HK-2 (cell line): Measurements from ENCODE around the gene NADK.
"Not testable (repeated sequence)": the region's sequence is repeated elsewhere in the genome, so short reads cannot be mapped to it uniquely, and the experiment has no call there.

Experiments used
- DNase-seq: peaks from one replicate; pipeline ENCODE4 v3.0.0-alpha.2; 2018; ENCODE audit not compliant: unreplicated experiment

The NADK gene

GRCh38 chr1:1746566-1746909, 31.7 kb downstream of the NADK start:
- not testable (repeated sequence) for DNase-seq

- DNase-seq = peak; percentile 71
Observed at GRCh38 chr1:1745651-1746565, 32.4 kb downstream of the NADK start.

GRCh38 chr1:1742529-1742928, 35.7 kb downstream of the NADK start:
- DNase-seq = not testable (repeated sequence)

- not testable (repeated sequence) for DNase-seq
Observed at GRCh38 chr1:1741013-1741412, 37.3 kb downstream of the NADK start.

GRCh38 chr1:1738799-1739337, 39.4 kb downstream of the NADK start:
- not testable (repeated sequence) for DNase-seq

GRCh38 chr1:1737675-1738590, 40.3 kb downstream of the NADK start:
- not testable (repeated sequence) for DNase-seq

- DNase-seq = no peak
Observed at GRCh38 chr1:1732381-1732780, 45.9 kb downstream of the NADK start.

- no peak for DNase-seq
Observed at GRCh38 chr1:1730870-1731269, 47.4 kb downstream of the NADK start.

GRCh38 chr1:1730230-1730629, 48.0 kb downstream of the NADK start:
- not testable (repeated sequence) for DNase-seq

- DNase-seq = not testable (repeated sequence)
Observed at GRCh38 chr1:1729116-1729816, 49.0 kb downstream of the NADK start.

GRCh38 chr1:1728308-1729005, 49.8 kb downstream of the NADK start:
- not testable (repeated sequence) for DNase-seq

- DNase-seq = not testable (repeated sequence)
Observed at GRCh38 chr1:1727131-1727651, 51.1 kb downstream of the NADK start.

GRCh38 chr1:1726088-1726487, 52.2 kb downstream of the NADK start:
- not testable (repeated sequence) for DNase-seq

GRCh38 chr1:1724035-1724864, 54.0 kb downstream of the NADK start, which contains the start of gene CDK11A:
CDK11A (minus strand) TSS chr1:1724357; CDS start chr1:1722818, 1,539 bp downstream.
- peak; percentile 100 for DNase-seq

GRCh38 chr1:1721201-1721600, 57.1 kb downstream of the NADK start:
- no peak for DNase-seq

- not testable (repeated sequence) for DNase-seq
Observed at GRCh38 chr1:1715109-1715883, 63.0 kb downstream of the NADK start.

- DNase-seq = not testable (repeated sequence)
Observed at GRCh38 chr1:1707897-1708296, 70.4 kb downstream of the NADK start.

- not testable (repeated sequence) for DNase-seq
Observed at GRCh38 chr1:1707241-1707640, 71.0 kb downstream of the NADK start.

- not testable (repeated sequence) for DNase-seq
Observed at GRCh38 chr1:1705623-1706022, 72.6 kb downstream of the NADK start.
